GM12873 (cell line): Measurements from ENCODE around the gene MSANTD3.

Source experiments
- TF ChIP-seq, protein P1 (sequence below): IDR thresholded peaks from 2 replicates; pipeline ENCODE4 v1.5.1; 2012; ENCODE audit warnings: low read depth, mild to moderate bottlenecking, moderate library complexity, low read length, control low read depth; ENCODE audit not compliant: insufficient read depth; ENCODE audit errors: missing control alignments

The MSANTD3 gene

DNA sequence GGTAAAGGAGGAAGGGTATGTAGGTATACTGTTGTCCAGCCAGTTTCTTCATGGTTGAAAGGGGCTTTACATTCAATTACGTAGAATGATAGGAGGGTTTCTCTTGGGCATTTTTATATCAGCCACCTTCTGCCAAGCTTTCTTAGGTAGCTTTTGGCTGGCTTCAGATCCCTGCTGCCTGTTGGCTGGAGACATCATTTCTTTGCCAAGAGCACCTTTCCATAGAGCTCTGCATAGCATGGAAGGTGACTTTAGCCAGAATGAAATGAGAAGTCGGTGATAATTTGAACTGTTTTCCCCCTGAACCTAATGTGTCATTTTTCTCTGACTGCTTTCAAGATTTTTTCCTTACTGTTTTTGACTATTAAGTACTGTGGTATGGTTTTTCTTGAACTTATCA lies 72.9 kb downstream of the MSANTD3 start:
- TF ChIP-seq, protein P1, sequence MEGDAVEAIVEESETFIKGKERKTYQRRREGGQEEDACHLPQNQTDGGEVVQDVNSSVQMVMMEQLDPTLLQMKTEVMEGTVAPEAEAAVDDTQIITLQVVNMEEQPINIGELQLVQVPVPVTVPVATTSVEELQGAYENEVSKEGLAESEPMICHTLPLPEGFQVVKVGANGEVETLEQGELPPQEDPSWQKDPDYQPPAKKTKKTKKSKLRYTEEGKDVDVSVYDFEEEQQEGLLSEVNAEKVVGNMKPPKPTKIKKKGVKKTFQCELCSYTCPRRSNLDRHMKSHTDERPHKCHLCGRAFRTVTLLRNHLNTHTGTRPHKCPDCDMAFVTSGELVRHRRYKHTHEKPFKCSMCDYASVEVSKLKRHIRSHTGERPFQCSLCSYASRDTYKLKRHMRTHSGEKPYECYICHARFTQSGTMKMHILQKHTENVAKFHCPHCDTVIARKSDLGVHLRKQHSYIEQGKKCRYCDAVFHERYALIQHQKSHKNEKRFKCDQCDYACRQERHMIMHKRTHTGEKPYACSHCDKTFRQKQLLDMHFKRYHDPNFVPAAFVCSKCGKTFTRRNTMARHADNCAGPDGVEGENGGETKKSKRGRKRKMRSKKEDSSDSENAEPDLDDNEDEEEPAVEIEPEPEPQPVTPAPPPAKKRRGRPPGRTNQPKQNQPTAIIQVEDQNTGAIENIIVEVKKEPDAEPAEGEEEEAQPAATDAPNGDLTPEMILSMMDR, result no peak
